ENCODE data around the gene MRPL55.

The MRPL55 gene

DNA sequence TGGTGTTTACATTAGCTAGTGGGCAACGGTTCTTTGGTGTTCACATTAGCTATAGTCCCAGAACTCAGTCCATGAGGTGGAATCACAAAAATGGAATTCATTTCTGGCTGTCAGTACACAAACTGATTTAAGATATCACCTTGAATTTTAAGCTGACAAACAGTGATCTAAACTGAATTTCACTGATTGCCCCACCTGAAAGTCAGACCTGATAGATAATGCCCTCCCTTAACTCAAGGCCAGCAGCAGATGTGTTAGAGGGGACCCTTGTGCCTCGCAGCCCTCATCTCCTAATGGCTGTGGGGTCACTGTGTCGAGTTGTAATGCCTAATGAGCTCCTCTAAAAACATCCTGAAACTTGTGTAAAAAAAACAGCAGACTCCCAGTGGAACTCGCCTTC, 18.0 kb downstream of the MRPL55 start:
- in situ Hi-C loops (cut with MboI; ENCODE audit: low sequenced_read_pairs, unreplicated experiment): no loop called here
- TF ChIP-seq, protein P1, sequence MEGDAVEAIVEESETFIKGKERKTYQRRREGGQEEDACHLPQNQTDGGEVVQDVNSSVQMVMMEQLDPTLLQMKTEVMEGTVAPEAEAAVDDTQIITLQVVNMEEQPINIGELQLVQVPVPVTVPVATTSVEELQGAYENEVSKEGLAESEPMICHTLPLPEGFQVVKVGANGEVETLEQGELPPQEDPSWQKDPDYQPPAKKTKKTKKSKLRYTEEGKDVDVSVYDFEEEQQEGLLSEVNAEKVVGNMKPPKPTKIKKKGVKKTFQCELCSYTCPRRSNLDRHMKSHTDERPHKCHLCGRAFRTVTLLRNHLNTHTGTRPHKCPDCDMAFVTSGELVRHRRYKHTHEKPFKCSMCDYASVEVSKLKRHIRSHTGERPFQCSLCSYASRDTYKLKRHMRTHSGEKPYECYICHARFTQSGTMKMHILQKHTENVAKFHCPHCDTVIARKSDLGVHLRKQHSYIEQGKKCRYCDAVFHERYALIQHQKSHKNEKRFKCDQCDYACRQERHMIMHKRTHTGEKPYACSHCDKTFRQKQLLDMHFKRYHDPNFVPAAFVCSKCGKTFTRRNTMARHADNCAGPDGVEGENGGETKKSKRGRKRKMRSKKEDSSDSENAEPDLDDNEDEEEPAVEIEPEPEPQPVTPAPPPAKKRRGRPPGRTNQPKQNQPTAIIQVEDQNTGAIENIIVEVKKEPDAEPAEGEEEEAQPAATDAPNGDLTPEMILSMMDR (IDR thresholded peaks at IDR 0.05; ENCODE audit: borderline replicate concordance, control extremely low read depth, extremely low read depth, insufficient read depth, missing control alignments): no peak
- DNase-seq (ENCODE audit: low spot score): no peak

DNA sequence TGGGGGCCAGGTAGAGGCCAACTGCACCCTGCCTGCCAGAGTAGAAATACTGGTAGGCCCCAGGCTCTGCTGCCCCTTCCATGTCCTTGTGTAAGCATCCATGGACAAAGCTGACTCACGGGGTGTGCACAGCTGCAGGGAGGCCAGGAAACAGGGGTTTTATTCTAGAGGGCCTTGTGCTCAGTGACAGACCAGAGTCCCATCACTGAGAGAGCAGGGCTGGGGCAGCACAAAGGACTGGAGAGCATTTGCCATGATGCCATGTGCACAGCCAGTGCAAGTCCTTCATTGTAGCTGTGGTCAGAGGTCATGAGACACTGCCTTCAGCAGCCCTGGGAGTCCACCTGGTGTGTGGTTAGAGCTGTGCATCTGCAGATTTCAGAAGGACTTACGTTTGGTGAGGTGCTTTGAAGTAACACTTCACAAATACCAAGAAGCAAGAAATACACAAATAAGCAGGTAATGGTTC, 18.5 kb downstream of the MRPL55 start:
- TF ChIP-seq, protein P1 (IDR thresholded peaks at IDR 0.05; ENCODE audit: borderline replicate concordance, control extremely low read depth, extremely low read depth, insufficient read depth, missing control alignments): no peak
- in situ Hi-C loops (cut with MboI; ENCODE audit: low sequenced_read_pairs, unreplicated experiment): no loop called here
- no peak for DNase-seq (ENCODE audit: low spot score)

DNA sequence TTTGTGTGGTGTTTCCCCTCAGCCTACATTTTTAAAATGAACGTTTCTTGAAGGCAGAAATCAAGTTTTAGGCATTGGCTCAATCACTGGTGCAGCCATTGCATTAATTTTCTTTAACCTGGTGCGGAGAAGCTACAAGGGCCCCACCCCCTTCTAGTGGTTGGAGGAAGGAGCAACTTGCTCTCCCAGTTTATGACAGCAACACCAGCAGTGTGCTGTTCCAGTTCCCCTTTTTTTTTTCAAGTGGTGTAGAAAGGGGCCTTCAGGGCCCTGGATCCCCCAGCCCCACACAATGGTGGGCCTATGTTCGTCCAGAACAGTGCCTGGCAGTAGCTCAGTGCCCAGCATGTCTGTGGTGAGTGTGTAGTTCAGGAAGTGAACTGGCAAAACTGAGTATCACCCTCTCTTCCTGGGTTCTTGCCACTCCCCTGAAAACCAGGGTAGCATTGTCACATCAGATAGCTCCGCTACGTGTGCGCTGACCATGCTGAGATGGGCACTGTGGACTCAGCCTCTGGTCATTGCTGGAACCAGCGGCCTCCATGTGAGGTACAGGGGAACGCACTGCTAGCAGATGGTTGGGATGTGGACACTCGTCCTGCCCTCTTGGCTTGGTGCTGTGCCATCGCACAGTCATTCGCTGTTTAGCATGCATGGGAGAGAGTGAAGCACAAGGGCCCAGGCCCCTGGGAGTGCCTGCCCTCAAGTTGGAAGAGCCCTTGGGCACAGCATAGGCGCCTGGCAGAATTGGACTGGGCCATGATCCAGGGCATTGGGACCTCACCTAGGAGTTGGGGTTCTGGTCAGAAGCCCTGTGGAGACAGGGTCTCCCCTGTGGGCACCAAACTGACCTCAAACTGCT, 19.3 kb downstream of the MRPL55 start:
- TF ChIP-seq, protein P1 (IDR thresholded peaks at IDR 0.05; ENCODE audit: borderline replicate concordance, control extremely low read depth, extremely low read depth, insufficient read depth, missing control alignments): no peak
- in situ Hi-C loops (cut with MboI; ENCODE audit: low sequenced_read_pairs, unreplicated experiment): no loop called here
- no peak for DNase-seq (ENCODE audit: low spot score)

DNA sequence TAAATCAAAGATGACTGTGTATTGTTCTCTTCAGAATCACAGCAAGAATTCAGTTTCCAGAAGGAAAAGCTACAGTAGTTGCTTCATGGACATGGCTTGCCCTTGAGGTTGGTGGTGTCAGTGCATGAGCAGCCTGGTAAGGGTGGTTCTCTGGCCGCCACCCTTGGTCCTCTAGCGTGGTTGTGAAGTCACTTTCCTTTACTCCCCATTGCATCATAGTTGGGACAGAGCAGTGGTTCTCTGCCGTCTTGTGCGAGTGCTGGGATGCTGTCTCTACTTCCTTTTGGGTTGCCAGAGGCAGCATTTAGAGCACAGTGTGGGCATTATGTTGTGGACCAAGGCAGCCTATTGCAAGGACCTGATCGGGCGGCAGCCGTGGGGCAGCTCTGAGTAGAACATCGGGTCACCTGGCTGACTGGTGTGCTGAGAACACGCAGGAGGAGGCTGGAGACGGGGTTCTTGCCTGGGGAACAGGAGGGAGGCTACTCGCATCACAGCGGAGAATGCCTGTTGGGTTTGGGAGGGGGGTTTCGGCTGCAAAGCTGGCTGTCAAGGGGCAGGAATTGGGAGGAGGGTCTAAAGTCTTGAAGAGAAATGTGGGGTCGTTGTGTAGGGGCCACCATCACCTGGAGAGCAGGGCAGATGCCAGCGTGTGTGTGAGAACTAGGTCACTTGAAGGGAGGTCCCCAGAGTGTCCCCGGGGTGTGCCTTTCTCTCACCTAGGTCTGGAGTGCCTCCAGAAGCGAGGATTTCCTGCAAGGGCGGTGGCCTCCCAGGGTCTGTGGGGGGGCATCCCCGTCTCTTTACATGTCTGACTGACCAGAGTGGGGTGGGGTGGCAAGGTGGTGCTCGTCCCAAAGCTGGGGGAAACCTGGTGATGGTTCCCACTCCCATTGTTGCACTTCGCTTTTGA, 20.3 kb downstream of the MRPL55 start:
- TF ChIP-seq, protein P1 (IDR thresholded peaks at IDR 0.05; ENCODE audit: borderline replicate concordance, control extremely low read depth, extremely low read depth, insufficient read depth, missing control alignments): no peak
- in situ Hi-C loops (cut with MboI; ENCODE audit: low sequenced_read_pairs, unreplicated experiment): no loop called here
- no peak for DNase-seq (ENCODE audit: low spot score)

DNA sequence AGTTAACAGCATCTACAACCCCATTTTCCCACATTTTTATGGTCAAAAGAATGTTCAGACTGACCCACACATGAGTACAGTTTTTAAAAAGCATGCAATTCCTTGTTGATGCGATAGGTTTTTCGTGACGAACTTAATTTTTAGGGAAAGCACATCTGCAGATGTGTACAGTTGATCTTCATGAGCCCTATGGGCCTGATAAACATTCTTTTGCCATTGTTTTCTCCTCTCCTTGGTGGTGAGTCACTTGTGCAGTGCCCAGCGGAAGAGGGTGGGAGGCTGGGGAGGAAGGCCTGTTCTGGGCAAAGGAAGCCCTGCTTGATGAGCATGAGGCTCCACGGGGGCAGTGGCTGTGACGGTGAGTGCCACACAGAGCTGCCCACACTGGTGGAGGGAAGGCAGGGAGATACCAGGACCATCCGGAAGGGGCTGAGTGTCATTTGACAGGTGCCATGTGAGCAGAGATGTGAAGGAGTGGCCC, 21.3 kb downstream of the MRPL55 start:
- TF ChIP-seq, protein P1 (IDR thresholded peaks at IDR 0.05; ENCODE audit: borderline replicate concordance, control extremely low read depth, extremely low read depth, insufficient read depth, missing control alignments): no peak
- no peak for DNase-seq (ENCODE audit: low spot score)
- in situ Hi-C loops (cut with MboI; ENCODE audit: low sequenced_read_pairs, unreplicated experiment): no loop called here

DNA sequence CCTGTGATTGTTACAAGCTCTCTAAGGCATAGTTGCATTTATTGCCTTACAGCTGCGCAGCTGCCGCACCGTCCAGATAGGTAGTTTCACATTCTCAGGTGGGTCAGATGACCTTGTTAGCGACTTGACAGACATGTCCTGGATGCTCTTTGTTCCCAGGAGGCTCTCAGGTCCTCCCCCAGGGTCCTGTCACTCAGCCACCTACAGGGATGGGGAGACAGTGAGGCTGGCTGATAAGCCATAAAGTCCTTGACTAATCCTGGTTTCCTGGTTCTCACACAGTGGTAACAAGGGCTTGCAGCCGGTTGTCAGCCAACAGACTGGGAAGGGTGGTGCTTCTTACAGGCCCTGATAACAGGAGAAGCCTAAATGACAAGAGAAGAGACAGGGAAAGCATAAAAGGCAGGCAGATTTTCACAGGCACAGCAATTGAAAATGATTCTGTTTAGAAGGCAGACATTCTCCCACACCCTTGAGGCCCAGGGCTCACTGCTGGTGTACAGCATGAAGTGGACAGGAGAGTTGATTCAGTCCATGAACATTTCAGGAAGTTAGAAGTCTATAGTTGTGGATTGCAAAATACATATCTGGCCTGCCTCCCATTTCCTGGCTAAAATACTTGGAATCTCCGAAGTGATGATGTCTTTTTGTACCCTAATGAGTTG, 23.7 kb downstream of the MRPL55 start:
- TF ChIP-seq, protein P1 (IDR thresholded peaks at IDR 0.05; ENCODE audit: borderline replicate concordance, control extremely low read depth, extremely low read depth, insufficient read depth, missing control alignments): no peak
- in situ Hi-C loops (cut with MboI; ENCODE audit: low sequenced_read_pairs, unreplicated experiment): no loop called here
- no peak for DNase-seq (ENCODE audit: low spot score)
